Adrenal gland (tissue), 12 donors: ENCODE results near the gene TEDC1. TPM values are rescaled to one million over a fixed set of nuclear protein-coding genes. Genes with fewer than 3 reads are reported as not detected.

Experiments used
- DNase-seq, 7 donors: peaks; one replicate each; pipeline ENCODE4 v3.0.0-alpha.2; 2019 to 2020
- H3K27ac ChIP-seq, 5 donors: fragments of 200-600 bp; sonication (generic) in 4 of 5; 1 replicate in 3 of 5; 2 replicates in 2 of 5; pipeline versions ENCODE4 v1.5.1 to v1.8.0; 2016 to 2020; ENCODE audit warnings: mild to moderate bottlenecking in 1 of 5
- H3K27me3 ChIP-seq: fragments of 200-600 bp; 2 replicates; pipeline ENCODE4 v1.8.0; 2021
- H3K36me3 ChIP-seq, 2 donors: fragments of 200-600 bp; replicated peaks in 1 of 2; 1 replicate in 1 of 2; 2 replicates in 1 of 2; pipeline versions ENCODE4 v1.5.1 to v1.8.0; 2018 to 2022
- H3K4me1 ChIP-seq, 2 donors: fragments of 200-600 bp; replicated peaks in 1 of 2; 1 replicate in 1 of 2; 2 replicates in 1 of 2; pipeline versions ENCODE4 v1.5.1 to v1.8.0; 2018 to 2021
- H3K4me3 ChIP-seq, 4 donors: fragments of 200-600 bp; sonication (generic) in 3 of 4; one replicate each; pipeline ENCODE4 v1.5.1; 2016 to 2018
- H3K9me3 ChIP-seq, 3 donors: fragments of 200-600 bp; sonication (generic) in 1 of 3; replicated peaks in 1 of 3; 1 replicate in 2 of 3; 2 replicates in 1 of 3; pipeline versions ENCODE4 v1.5.1 to v1.8.0; 2016 to 2021
- CTCF ChIP-seq, 6 experiments: fragments of 450-650 bp in 4 of 6; fragments of 200-600 bp in 2 of 6; sonication (generic) in 1 of 6; IDR thresholded peaks; 1 replicate in 5 of 6; 2 replicates in 1 of 6; pipeline versions ENCODE4 v1.5.1 to v1.8.0; 2016 to 2021; ENCODE audit warnings: antibody characterized with exemption in 6 of 6, mild to moderate bottlenecking in 2 of 6, moderate library complexity in 1 of 6
- POLR2A ChIP-seq, 2 donors: fragments of 450-650 bp; IDR thresholded peaks; one replicate each; pipeline ENCODE4 v1.6.1; 2017; ENCODE audit warnings: antibody characterized with exemption in 2 of 2, mild to moderate bottlenecking in 2 of 2, moderate library complexity in 1 of 2
- WGBS, 4 donors: extraction: QIAGEN DNeasy Blood & Tissue Kit in 2 of 4; methylation state at CpG; one replicate each; pipeline versions ENCODE4 v1.1.5 to v1.1.7; 2013 to 2017; 5-methylcytosine and 5-hydroxymethylcytosine counted together
- intact Hi-C, 2 donors: fragments of 100-400 bp; cut with DNase I; formaldehyde crosslinking; loops; one replicate each; pipeline versions ENCODE4 v1.14.1 to v1.15.0; 2022 to 2023
- polyA plus RNA-seq, 3 donors: library from polyadenylated mRNA; stranded (reverse); fragments of 200-250 nt in 2 of 3; fragments of 350-450 nt in 1 of 3; fragmentation: Illumina TruSeq in 1 of 3; extraction: RNeasy Lipid Tissue Mini Kit (QIAGEN cat#74804) in 1 of 3; gene quantifications; one replicate each; pipeline ENCODE4 v1.2.3, GENCODE V29; 2013 to 2014
- total RNA-seq, 9 donors: library from RNA; depleted of rRNA in 4 of 9; stranded (reverse); fragments of >200 nt in 4 of 9; fragments of 120-200 nt in 1 of 9; fragmentation: NEBNext Ultra II Directional in 1 of 9; extraction: Animal tissue kit (Norgen Biotek cat#: 25700) in 1 of 9; gene quantifications; one replicate each; pipeline versions ENCODE4 v1.1.0 to v1.2.4, GENCODE V29; 2013 to 2023
- donor health status: healthy with polysubstance abuse.
- donor health status: Bipolar disorder and iron deficiency.
- donor health status: DM: yes; HTN: yes; CAD: no.
- donor health status: DM: no; HTN: no; CAD: no.
- donor health status: DM: no; HTN: no; CAD: no.
- donor health status: DM: yes; HTN: yes; CAD: no.

TEDC1 gene
- total and polyA plus RNA-seq, 12 donors, result 0.24 to 19.1 (median 3.4) TPM

- TF ChIP-seq CTCF (IDR thresholded peaks at IDR 0.05) (no peak), POLR2A (IDR thresholded peaks at IDR 0.05) (no peak)
- peak overlapping the region in 2 of 5 donors; percentile 91 for H3K27ac ChIP-seq
- no peaks in the 10 kb centered on the region for H3K9me3 ChIP-seq
- no peak overlapping the region for H3K4me3 ChIP-seq
- H3K27me3 ChIP-seq, result no peaks in the 10 kb centered on the region
- intact Hi-C loops, result no loop called here
- H3K36me3 ChIP-seq, result no peaks in the 10 kb centered on the region
- DNase-seq, result no peak
- H3K4me1 ChIP-seq, result peaks cover 13 to 41% of the 10 kb centered on the region in 2 donors
- WGBS, 4 donors, result 47 to 57% (median 48%) methylated on average over 13 to 15 of the region's 15 CpGs
Measured at GRCh38 chr14:105480199-105480746, 10.8 kb upstream of the TEDC1 start.

GRCh38 chr14:105480807-105481801, 9.9 kb upstream of the TEDC1 start:
- H3K4me1 ChIP-seq, result peaks cover 13 to 40% of the 10 kb centered on the region in 2 donors
- no peaks in the 10 kb centered on the region for H3K9me3 ChIP-seq
- no peaks in the 10 kb centered on the region for H3K36me3 ChIP-seq
- no peaks in the 10 kb centered on the region for H3K27me3 ChIP-seq
- DNase-seq, result peak; percentile 79 to 96 (median 89)
- TF ChIP-seq POLR2A (IDR thresholded peaks at IDR 0.05) (peak in 1 of 2 donors; percentile 7), CTCF (IDR thresholded peaks at IDR 0.05) (peak; percentile 97 to 100 (median 98))
- peak overlapping the region in 1 of 4 donors; percentile 17 for H3K4me3 ChIP-seq
- intact Hi-C loops, result no loop called here
- 0 to 1% (median 0%) methylated on average over 10 to 35 of the region's 35 CpGs for WGBS, 4 donors
- peak overlapping the region; percentile 9 to 91 (median 59) for H3K27ac ChIP-seq

- WGBS, 4 donors, result 0 to 3% (median 2%) methylated on average over 13 to 18 of the region's 18 CpGs
- Histone ChIP-seq H3K4me1 (peaks cover 13 to 39% of the 10 kb centered on the region in 2 donors), H3K9me3 (no peaks in the 10 kb centered on the region), H3K36me3 (no peaks in the 10 kb centered on the region), H3K27ac (peak overlapping the region in 4 of 5 donors; percentile 58 to 91 (median 75)), H3K27me3 (peaks cover 2% of the 10 kb centered on the region), H3K4me3 (peak overlapping the region in 1 of 4 donors; percentile 17)
- DNase-seq, result peak; percentile 90 to 98 (median 94)
- TF ChIP-seq CTCF (IDR thresholded peaks at IDR 0.05) (peak in 2 of 6 experiments; percentile 18 to 20), POLR2A (IDR thresholded peaks at IDR 0.05) (no peak)
- intact Hi-C loops, result no loop called here
Measured at GRCh38 chr14:105481886-105482457, 9.1 kb upstream of the TEDC1 start.
